Measurements from ENCODE around the gene ACOT11. TPM values are rescaled to one million over a fixed set of nuclear protein-coding genes. Genes with fewer than 3 reads are reported as not detected.
"Not testable (repeated sequence)": the region's sequence is repeated elsewhere in the genome, so short reads cannot be mapped to it uniquely, and the experiment has no call there.

The ACOT11 gene
- total and polyA plus RNA-seq, 9 donors: 3.0 to 28.4 (median 14.7) TPM

- 94 to 99% (median 98%) methylated on average over 2 of the region's 2 CpGs for WGBS, 3 donors
- no peak for DNase-seq
- no peak overlapping the region for H3K4me3 ChIP-seq
- no peaks in the 10 kb centered on the region for H3K36me3 ChIP-seq
- no peaks in the 10 kb centered on the region for H3K9me3 ChIP-seq
- H3K27ac ChIP-seq: no peak overlapping the region
- no peaks in the 10 kb centered on the region for H3K27me3 ChIP-seq
- no peaks in the 10 kb centered on the region for H3K4me1 ChIP-seq (ENCODE audit: insufficient read depth)
- intact Hi-C loops (cut with DNase I): no loop called here
- TF ChIP-seq CTCF (IDR thresholded peaks at IDR 0.05) (no peak), EP300 (IDR thresholded peaks at IDR 0.05) (no peak), POLR2A (IDR thresholded peaks at IDR 0.05) (no peak)
These were observed 16.0 kb upstream of the ACOT11 start for GRCh38 chr1:54532033-54532432.

GRCh38 chr1:54536656-54537055 lies 11.4 kb upstream of the ACOT11 start:
- WGBS, 3 donors: 61 to 78% (median 69%) methylated on average over 4 of the region's 4 CpGs
- H3K4me3 ChIP-seq; H3K36me3 ChIP-seq; H3K27me3 ChIP-seq; H3K27ac ChIP-seq; H3K4me1 ChIP-seq (ENCODE audit: insufficient read depth); DNase-seq; intact Hi-C loops (cut with DNase I); H3K9me3 ChIP-seq: not testable (repeated sequence)

GRCh38 chr1:54537611-54538010 lies 10.4 kb upstream of the ACOT11 start:
- no peak for DNase-seq
- Histone ChIP-seq H3K4me1 (ENCODE audit: insufficient read depth) (no peaks in the 10 kb centered on the region), H3K27ac (no peak overlapping the region), H3K27me3 (no peaks in the 10 kb centered on the region), H3K36me3 (no peaks in the 10 kb centered on the region), H3K4me3 (no peak overlapping the region), H3K9me3 (no peaks in the 10 kb centered on the region)
- intact Hi-C loops (cut with DNase I): no loop called here
- no peak for TF ChIP-seq EP300 (IDR thresholded peaks at IDR 0.05)
- no peak for TF ChIP-seq POLR2A (IDR thresholded peaks at IDR 0.05)
- 67 to 81% (median 67%) methylated on average over 4 of the region's 4 CpGs for WGBS, 3 donors

GRCh38 chr1:54538538-54538937 lies 9.5 kb upstream of the ACOT11 start:
- H3K27ac ChIP-seq: no peak overlapping the region
- TF ChIP-seq EP300 (IDR thresholded peaks at IDR 0.05) (no peak), CTCF (IDR thresholded peaks at IDR 0.05) (no peak), POLR2A (IDR thresholded peaks at IDR 0.05) (no peak)
- intact Hi-C loops (cut with DNase I): no loop called here
- no peak for DNase-seq
- H3K36me3 ChIP-seq: no peaks in the 10 kb centered on the region
- WGBS, 3 donors: 90 to 93% (median 93%) methylated on average over 8 of the region's 8 CpGs
- H3K4me3 ChIP-seq: no peak overlapping the region
- no peaks in the 10 kb centered on the region for H3K4me1 ChIP-seq (ENCODE audit: insufficient read depth)
- H3K9me3 ChIP-seq: no peaks in the 10 kb centered on the region
- no peaks in the 10 kb centered on the region for H3K27me3 ChIP-seq

- Histone ChIP-seq H3K27ac (no peak overlapping the region), H3K36me3 (no peaks in the 10 kb centered on the region), H3K9me3 (no peaks in the 10 kb centered on the region), H3K27me3 (no peaks in the 10 kb centered on the region), H3K4me3 (no peak overlapping the region), H3K4me1 (ENCODE audit: insufficient read depth) (no peaks in the 10 kb centered on the region)
- DNase-seq: no peak
- TF ChIP-seq EP300 (IDR thresholded peaks at IDR 0.05) (no peak), CTCF (IDR thresholded peaks at IDR 0.05) (no peak), POLR2A (IDR thresholded peaks at IDR 0.05) (no peak)
- intact Hi-C loops (cut with DNase I): no loop called here
- WGBS, 3 donors: 81 to 92% (median 82%) methylated on average over 10 of the region's 10 CpGs
These were observed 7.3 kb upstream of the ACOT11 start for GRCh38 chr1:54540582-54541295.

Measured in ovary (tissue), 9 donors.